Uterus (tissue), 4 donors: ENCODE measurements around the gene CRK. TPM values are rescaled to one million over a fixed set of nuclear protein-coding genes. Genes with fewer than 3 reads are reported as not detected.
"Not testable (repeated sequence)": the region's sequence is repeated elsewhere in the genome, so short reads cannot be mapped to it uniquely, and the experiment has no call there.

ENCODE experiments used
- DNase-seq, 2 donors: peaks; one replicate each; pipeline ENCODE4 v3.0.0-alpha.2; 2019 to 2020
- H3K27ac ChIP-seq, 2 donors: fragments of 200-600 bp; sonication (generic); 1 replicate in 1 of 2; 2 replicates in 1 of 2; pipeline ENCODE4 v1.5.1; 2016 to 2018
- H3K27me3 ChIP-seq, 2 donors: fragments of 200-600 bp; sonication (generic); one replicate each; pipeline ENCODE4 v1.5.1; 2018 to 2019; ENCODE audit warnings: control low read depth in 1 of 2
- H3K36me3 ChIP-seq, 2 donors: fragments of 200-600 bp; sonication (generic); one replicate each; pipeline ENCODE4 v1.5.1; 2019; ENCODE audit warnings: control low read depth in 1 of 2
- H3K4me1 ChIP-seq, 2 donors: fragments of 200-600 bp; sonication (generic); one replicate each; pipeline ENCODE4 v1.5.1; 2018 to 2019; ENCODE audit warnings: control low read depth in 1 of 2
- H3K4me3 ChIP-seq, 2 donors: fragments of 200-600 bp; sonication (generic); 1 replicate in 1 of 2; 2 replicates in 1 of 2; pipeline ENCODE4 v1.5.1; 2018 to 2019; ENCODE audit warnings: mild to moderate bottlenecking in 1 of 2
- H3K9me3 ChIP-seq, 2 donors: fragments of 200-600 bp; sonication (generic); one replicate each; pipeline ENCODE4 v1.5.1; 2019; ENCODE audit warnings: control low read depth in 1 of 2
- CTCF ChIP-seq, 4 experiments: fragments of 200-600 bp in 2 of 4; fragments of 450-650 bp in 2 of 4; sonication (generic) in 2 of 4; IDR thresholded peaks; one replicate each; pipeline ENCODE4 v1.5.1; 2016 to 2019; ENCODE audit warnings: antibody characterized with exemption in 4 of 4, mild to moderate bottlenecking in 2 of 4, moderate library complexity in 1 of 4
- POLR2A ChIP-seq, 2 donors: fragments of 450-650 bp; IDR thresholded peaks; one replicate each; pipeline ENCODE4 v1.6.1; 2016; ENCODE audit warnings: antibody characterized with exemption in 2 of 2, mild to moderate bottlenecking in 1 of 2, moderate library complexity in 1 of 2
- intact Hi-C: fragments of 100-400 bp; cut with DNase I; formaldehyde crosslinking; loops from one replicate; pipeline ENCODE4 v1.15.1; 2023; ENCODE audit warnings: low total_unique reads
- total RNA-seq, 4 donors: library from RNA; depleted of rRNA in 3 of 4; stranded (reverse); fragments of >200 nt in 3 of 4; gene quantifications; one replicate each; pipeline versions ENCODE4 v1.1.0 to v1.2.4, GENCODE V29; 2014 to 2023
- donor health status: DM: yes; HTN: yes; CAD: no.

Gene CRK
- total RNA-seq, 4 donors from 2014 or later: 34.6 to 118 (median 57.3) TPM

- no peaks in the 10 kb centered on the region for H3K9me3 ChIP-seq
- intact Hi-C loops: no loop called here
- H3K27ac ChIP-seq: peak within 1 kb of the TSS; percentile 97 to 99
- no peaks in the 10 kb centered on the region for H3K36me3 ChIP-seq
- H3K4me1 ChIP-seq: no peaks in the 10 kb centered on the region
- H3K27me3 ChIP-seq: no peaks in the 10 kb centered on the region
- DNase-seq: peak; percentile 97 to 99
- TF ChIP-seq CTCF (IDR thresholded peaks at IDR 0.05) (peak in 1 of 4 experiments; percentile 10), POLR2A (IDR thresholded peaks at IDR 0.05) (peak; percentile 86 to 97)
- peak within 1 kb of the TSS; percentile 78 to 85 for H3K4me3 ChIP-seq
These were observed 56.1 kb downstream of the CRK start, which contains the start of gene YWHAE for GRCh38 chr17:1399679-1400512. TSS of gene YWHAE (minus strand) at chr17:1400222. CDS start at chr17:1400110, 112 bp downstream.

- Histone ChIP-seq H3K4me3 (peak overlapping the region; percentile 78 to 85), H3K27me3 (no peaks in the 10 kb centered on the region), H3K9me3 (no peaks in the 10 kb centered on the region), H3K4me1 (peaks cover 0 to 6% of the 10 kb centered on the region in 2 donors), H3K36me3 (no peaks in the 10 kb centered on the region), H3K27ac (peak overlapping the region; percentile 97 to 99)
- no peak for DNase-seq
- intact Hi-C loops: no loop called here
- TF ChIP-seq CTCF (IDR thresholded peaks at IDR 0.05): no peak
- no peak for TF ChIP-seq POLR2A (IDR thresholded peaks at IDR 0.05)
These were observed 56.9 kb downstream of the CRK start for GRCh38 chr17:1398931-1399678.

GRCh38 chr17:1398028-1398427, 58.0 kb downstream of the CRK start:
- Histone ChIP-seq H3K27ac (peak overlapping the region; percentile 97 to 99), H3K9me3 (no peaks in the 10 kb centered on the region), H3K4me1 (peaks cover 0 to 6% of the 10 kb centered on the region in 2 donors), H3K4me3 (peak overlapping the region; percentile 78 to 85), H3K27me3 (no peaks in the 10 kb centered on the region), H3K36me3 (no peaks in the 10 kb centered on the region)
- intact Hi-C loops: no loop called here
- DNase-seq: no peak
- no peak for TF ChIP-seq CTCF (IDR thresholded peaks at IDR 0.05)

- peaks cover 12 to 14% of the 10 kb centered on the region in 2 donors for H3K4me1 ChIP-seq
- DNase-seq, H3K9me3 ChIP-seq, intact Hi-C loops, H3K4me3 ChIP-seq, H3K36me3 ChIP-seq, H3K27me3 ChIP-seq: not testable (repeated sequence)
- peak overlapping the region; percentile 97 to 99 for H3K27ac ChIP-seq
These were observed 60.0 kb downstream of the CRK start for GRCh38 chr17:1395876-1396665.

GRCh38 chr17:1391577-1391976, 64.5 kb downstream of the CRK start:
- DNase-seq: no peak
- Histone ChIP-seq H3K4me1 (peaks cover 12 to 25% of the 10 kb centered on the region in 2 donors), H3K36me3 (no peaks in the 10 kb centered on the region), H3K9me3 (no peaks in the 10 kb centered on the region), H3K27me3 (no peaks in the 10 kb centered on the region), H3K27ac (peak overlapping the region; percentile 61 to 99), H3K4me3 (no peak overlapping the region)
- TF ChIP-seq POLR2A (IDR thresholded peaks at IDR 0.05) (no peak), CTCF (IDR thresholded peaks at IDR 0.05) (no peak)
- intact Hi-C loops: no loop called here
